Measurements from ENCODE around the gene GSE1.

GRCh38 chr16:85707528-85708095 lies 94.5 kb downstream of the GSE1 start:
- TF ChIP-seq CTCF (IDR thresholded peaks at IDR 0.05; ENCODE audit: poor library complexity): no peak
- no peak for TF ChIP-seq EZH2 (IDR thresholded peaks at IDR 0.05; ENCODE audit: borderline replicate concordance)
- TF ChIP-seq EZH2phosphoT487 (IDR thresholded peaks at IDR 0.05; ENCODE audit: low read depth, severe bottlenecking, unreplicated experiment): no peak
